Measurements from ENCODE around the gene GGTLC2.
"Not testable (repeated sequence)": the region's sequence is repeated elsewhere in the genome, so short reads cannot be mapped to it uniquely, and the experiment has no call there.

The GGTLC2 gene

DNA sequence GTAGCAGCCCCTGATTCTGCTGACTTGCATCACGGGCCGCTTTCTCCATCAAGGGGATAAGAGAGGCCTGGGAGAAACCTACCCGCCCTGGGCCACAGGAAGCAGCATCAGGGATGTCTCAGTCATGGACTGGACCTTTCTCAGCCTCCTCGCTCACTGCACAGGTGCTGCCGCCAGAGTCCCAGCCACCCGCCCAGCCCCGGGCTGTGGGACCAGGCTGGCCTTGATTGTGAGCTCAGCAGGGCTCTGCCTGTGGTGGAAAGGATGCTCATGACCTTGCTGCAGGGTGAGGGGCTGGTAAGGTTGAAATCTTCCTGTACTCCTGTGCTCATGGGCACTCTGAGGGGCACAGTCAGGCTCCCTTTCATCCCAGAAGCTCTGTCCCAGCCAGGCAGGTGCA lies 26.0 kb upstream of the GGTLC2 start:
- Histone ChIP-seq H3K4me1 (ENCODE audit: control extremely low read depth in 1 of 4, control insufficient read depth in 4 of 4, insufficient read depth in 4 of 4, low read length in 3 of 4) (no peaks in the 10 kb centered on the region), H3K9me3 (ENCODE audit: control extremely low read depth in 1 of 5, control insufficient read depth in 4 of 5, insufficient read depth in 2 of 5, low read depth in 1 of 5, low read length in 4 of 5) (no peaks in the 10 kb centered on the region), H3K27ac (ENCODE audit: insufficient read depth in 1 of 2, low read depth in 1 of 2, low read length in 2 of 2, poor library complexity in 1 of 2, severe bottlenecking in 2 of 2) (no peak overlapping the region), H3K36me3 (ENCODE audit: control insufficient read depth in 4 of 4, insufficient read depth in 4 of 4, low read length in 3 of 4) (no peaks in the 10 kb centered on the region), H3K4me3 (ENCODE audit: control insufficient read depth in 1 of 7, extremely low read depth in 1 of 7, insufficient read depth in 4 of 7, low read depth in 2 of 7, low read length in 6 of 7) (no peak overlapping the region), H3K27me3 (replicated peaks in 2 of 5; ENCODE audit: control insufficient read depth in 4 of 5, insufficient read depth in 5 of 5, low read length in 4 of 5) (peaks cover 0 to 7% (median 4%) of the 10 kb centered on the region in 5 experiments)
- WGBS (ENCODE audit: insufficient coverage): 99% methylated on average over 7 of the region's 7 CpGs
- POLR2A ChIA-PET: no interaction called here
- DNase-seq: no peak
- CTCF ChIA-PET: no interaction called here

DNA sequence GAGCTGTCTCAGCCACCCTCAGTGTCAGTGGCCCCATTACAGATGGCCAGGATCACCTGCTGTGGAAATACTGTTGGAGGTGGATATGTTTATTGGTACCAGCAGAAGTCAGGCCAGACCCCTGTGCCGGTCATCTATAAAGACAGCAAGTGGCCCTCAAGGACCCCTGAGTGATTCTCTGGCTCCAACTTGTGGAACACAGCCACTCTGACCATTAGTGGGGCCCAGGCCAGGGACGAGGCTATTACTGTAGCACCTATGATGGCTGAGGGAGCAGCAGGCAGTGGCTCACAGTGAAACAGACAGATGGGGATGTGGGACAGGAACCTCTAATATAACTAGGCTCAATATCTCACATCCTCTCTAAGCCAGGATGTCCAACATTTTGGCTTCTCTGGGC lies 25.5 kb upstream of the GGTLC2 start:
- DNase-seq: no peak
- Histone ChIP-seq H3K4me3 (ENCODE audit: control insufficient read depth in 1 of 7, extremely low read depth in 1 of 7, insufficient read depth in 4 of 7, low read depth in 2 of 7, low read length in 6 of 7) (no peak overlapping the region), H3K4me1 (ENCODE audit: control extremely low read depth in 1 of 4, control insufficient read depth in 4 of 4, insufficient read depth in 4 of 4, low read length in 3 of 4) (no peaks in the 10 kb centered on the region), H3K36me3 (ENCODE audit: control insufficient read depth in 4 of 4, insufficient read depth in 4 of 4, low read length in 3 of 4) (no peaks in the 10 kb centered on the region), H3K27ac (ENCODE audit: insufficient read depth in 1 of 2, low read depth in 1 of 2, low read length in 2 of 2, poor library complexity in 1 of 2, severe bottlenecking in 2 of 2) (no peak overlapping the region), H3K27me3 (replicated peaks in 2 of 5; ENCODE audit: control insufficient read depth in 4 of 5, insufficient read depth in 5 of 5, low read length in 4 of 5) (peaks cover 0 to 7% (median 4%) of the 10 kb centered on the region in 5 experiments), H3K9me3 (ENCODE audit: control extremely low read depth in 1 of 5, control insufficient read depth in 4 of 5, insufficient read depth in 2 of 5, low read depth in 1 of 5, low read length in 4 of 5) (no peaks in the 10 kb centered on the region)
- ChIA-PET CTCF (interaction anchor here (1.0 kb wide), 2 partner anchors 42 to 45 kb away, joined by 3 read pairs; no protein-coding TSS in a partner anchor), POLR2A (no interaction called here)
- WGBS (ENCODE audit: insufficient coverage): 100% methylated on average over 1 of the region's 2 CpGs

DNA sequence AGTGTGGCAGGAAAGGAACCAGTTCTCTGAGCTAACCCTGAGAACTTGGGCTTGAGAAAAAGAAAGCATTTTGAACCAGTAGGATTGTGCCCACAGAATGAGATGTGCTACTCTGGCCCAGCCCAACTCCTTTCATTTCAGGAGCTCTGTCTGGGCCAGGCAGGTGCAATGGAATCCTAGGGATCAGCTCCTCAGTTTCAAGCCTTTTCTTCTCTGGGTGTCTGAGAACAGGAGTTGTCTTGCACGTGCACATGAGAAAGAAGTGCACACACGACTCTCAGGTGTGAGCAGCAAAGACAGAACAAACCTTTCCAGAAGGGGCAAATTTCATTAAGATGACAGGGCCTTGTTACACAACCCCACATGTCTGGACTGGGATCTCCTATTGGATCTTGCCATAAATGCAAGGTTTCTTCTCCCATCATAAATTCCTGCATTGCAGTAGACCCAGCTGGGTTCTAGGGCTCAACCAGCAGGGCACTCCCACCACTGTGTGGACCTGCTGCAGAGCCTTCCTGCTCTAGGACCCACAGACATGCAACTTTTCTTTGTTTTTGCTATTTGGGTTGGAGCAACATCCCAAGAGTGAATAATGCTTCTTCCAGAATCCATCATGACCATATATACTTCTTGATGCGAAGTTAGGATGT lies 24.5 kb upstream of the GGTLC2 start:
- no peaks in the 10 kb centered on the region for H3K4me1 ChIP-seq (ENCODE audit: control extremely low read depth in 1 of 4, control insufficient read depth in 4 of 4, insufficient read depth in 4 of 4, low read length in 3 of 4)
- H3K4me3 ChIP-seq (ENCODE audit: control insufficient read depth in 1 of 7, extremely low read depth in 1 of 7, insufficient read depth in 4 of 7, low read depth in 2 of 7, low read length in 6 of 7): no peak overlapping the region
- no peak for DNase-seq
- ChIA-PET POLR2A (no interaction called here), CTCF (interaction anchor here (0.7 to 1.0 kb wide), 3 partner anchors 32 to 46 kb away, joined by 3 read pairs; no protein-coding TSS in a partner anchor)
- no peaks in the 10 kb centered on the region for H3K36me3 ChIP-seq (ENCODE audit: control insufficient read depth in 4 of 4, insufficient read depth in 4 of 4, low read length in 3 of 4)
- H3K27me3 ChIP-seq (replicated peaks in 2 of 5; ENCODE audit: control insufficient read depth in 4 of 5, insufficient read depth in 5 of 5, low read length in 4 of 5): peaks cover 0 to 7% (median 3%) of the 10 kb centered on the region in 5 experiments
- WGBS (ENCODE audit: insufficient coverage): 95% methylated on average over 2 of the region's 3 CpGs
- no peaks in the 10 kb centered on the region for H3K9me3 ChIP-seq (ENCODE audit: control extremely low read depth in 1 of 5, control insufficient read depth in 4 of 5, insufficient read depth in 2 of 5, low read depth in 1 of 5, low read length in 4 of 5)
- H3K27ac ChIP-seq (ENCODE audit: insufficient read depth in 1 of 2, low read depth in 1 of 2, low read length in 2 of 2, poor library complexity in 1 of 2, severe bottlenecking in 2 of 2): no peak overlapping the region

DNA sequence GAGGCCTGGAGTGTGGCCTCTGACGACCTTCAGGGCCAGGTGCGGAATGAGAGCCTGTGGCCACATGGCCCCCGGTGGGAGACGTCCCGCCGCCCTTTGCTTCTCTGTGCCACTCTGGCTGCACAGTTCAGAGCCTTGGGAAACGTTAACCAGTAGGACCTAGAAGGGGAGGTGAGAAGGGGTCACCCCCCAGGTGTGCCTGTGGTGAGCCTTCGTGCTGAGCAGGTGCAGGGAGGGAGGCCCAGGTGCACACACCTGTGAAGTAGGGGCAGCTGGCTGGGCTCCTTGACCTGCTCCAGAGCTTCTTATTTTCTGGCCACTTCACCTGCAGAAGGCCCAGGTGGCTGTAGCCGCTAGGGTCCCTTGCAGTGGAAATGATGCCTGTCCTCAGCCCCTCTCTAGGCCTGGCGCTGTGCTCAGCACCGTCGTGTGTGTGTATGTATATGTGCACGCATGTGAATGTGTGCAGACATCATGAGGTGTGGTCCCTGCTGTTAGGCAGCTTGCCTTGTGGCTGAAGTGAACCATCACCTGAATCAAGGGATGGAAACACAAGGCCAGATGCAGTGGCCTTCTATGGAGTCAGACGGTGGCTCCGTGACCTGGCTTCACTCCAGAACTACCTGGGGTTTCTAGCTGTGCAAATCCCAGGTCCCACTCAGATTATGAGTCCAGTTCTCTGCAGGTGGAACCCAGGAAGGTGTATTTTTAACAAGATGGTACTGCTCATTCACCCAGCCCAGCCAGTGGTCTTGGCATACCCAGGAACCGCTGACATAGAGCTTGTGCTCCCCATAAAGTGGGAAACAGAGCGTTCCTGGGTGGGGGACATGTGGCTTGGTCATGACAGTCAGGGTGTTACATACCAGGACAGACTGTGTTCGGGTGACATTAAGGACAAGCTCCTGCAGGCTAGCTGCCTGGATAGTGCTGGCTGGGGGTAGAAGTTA lies 15.6 kb upstream of the GGTLC2 start:
- H3K4me3 ChIP-seq (ENCODE audit: control insufficient read depth in 1 of 7, extremely low read depth in 1 of 7, insufficient read depth in 4 of 7, low read depth in 2 of 7, low read length in 6 of 7); H3K4me1 ChIP-seq (ENCODE audit: control extremely low read depth in 1 of 4, control insufficient read depth in 4 of 4, insufficient read depth in 4 of 4, low read length in 3 of 4); H3K9me3 ChIP-seq (ENCODE audit: control extremely low read depth in 1 of 5, control insufficient read depth in 4 of 5, insufficient read depth in 2 of 5, low read depth in 1 of 5, low read length in 4 of 5); CTCF ChIA-PET; H3K36me3 ChIP-seq (ENCODE audit: control insufficient read depth in 4 of 4, insufficient read depth in 4 of 4, low read length in 3 of 4); H3K27ac ChIP-seq (ENCODE audit: insufficient read depth in 1 of 2, low read depth in 1 of 2, low read length in 2 of 2, poor library complexity in 1 of 2, severe bottlenecking in 2 of 2); DNase-seq; H3K27me3 ChIP-seq (replicated peaks in 2 of 5; ENCODE audit: control insufficient read depth in 4 of 5, insufficient read depth in 5 of 5, low read length in 4 of 5); POLR2A ChIA-PET: not testable (repeated sequence)
- 94% methylated on average over 3 of the region's 18 CpGs for WGBS (ENCODE audit: insufficient coverage)

- CTCF ChIA-PET; H3K4me3 ChIP-seq (ENCODE audit: control insufficient read depth in 1 of 7, extremely low read depth in 1 of 7, insufficient read depth in 4 of 7, low read depth in 2 of 7, low read length in 6 of 7); H3K27ac ChIP-seq (ENCODE audit: insufficient read depth in 1 of 2, low read depth in 1 of 2, low read length in 2 of 2, poor library complexity in 1 of 2, severe bottlenecking in 2 of 2); H3K27me3 ChIP-seq (replicated peaks in 2 of 5; ENCODE audit: control insufficient read depth in 4 of 5, insufficient read depth in 5 of 5, low read length in 4 of 5); DNase-seq; H3K9me3 ChIP-seq (ENCODE audit: control extremely low read depth in 1 of 5, control insufficient read depth in 4 of 5, insufficient read depth in 2 of 5, low read depth in 1 of 5, low read length in 4 of 5); POLR2A ChIA-PET; H3K4me1 ChIP-seq (ENCODE audit: control extremely low read depth in 1 of 4, control insufficient read depth in 4 of 4, insufficient read depth in 4 of 4, low read length in 3 of 4); H3K36me3 ChIP-seq (ENCODE audit: control insufficient read depth in 4 of 4, insufficient read depth in 4 of 4, low read length in 3 of 4): not testable (repeated sequence)
- WGBS (ENCODE audit: insufficient coverage): 79% methylated on average over 2 of the region's 7 CpGs
Measured at GRCh38 chr22:22631223-22631652, 13.2 kb upstream of the GGTLC2 start.

DNA sequence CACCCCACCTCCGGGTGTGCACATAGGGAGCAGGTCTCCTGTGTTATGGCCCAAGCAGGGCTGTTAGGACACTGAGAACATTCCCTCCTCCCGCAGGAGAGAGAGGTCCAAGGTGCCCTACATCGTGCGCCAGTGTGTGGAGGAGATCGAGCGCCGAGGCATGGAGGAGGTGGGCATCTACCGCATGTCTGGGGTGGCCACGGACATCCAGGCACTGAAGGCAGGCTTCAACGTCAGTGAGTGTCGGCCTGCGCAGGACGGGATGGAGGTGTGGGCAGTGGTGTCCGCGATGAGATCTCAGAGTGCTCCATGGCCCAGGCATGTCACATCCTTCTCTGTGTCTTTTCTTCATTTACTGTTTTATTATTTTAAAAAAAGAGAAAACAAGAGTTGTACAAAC lies 12.2 kb upstream of the GGTLC2 start:
- CTCF ChIA-PET; DNase-seq; H3K36me3 ChIP-seq (ENCODE audit: control insufficient read depth in 4 of 4, insufficient read depth in 4 of 4, low read length in 3 of 4): not testable (repeated sequence)

GRCh38 chr22:22633533-22633932 lies 10.9 kb upstream of the GGTLC2 start:
- 90% methylated on average over 11 of the region's 14 CpGs for WGBS (ENCODE audit: insufficient coverage)
- CTCF ChIA-PET: not testable (repeated sequence)

More for the DNA sequence above, 12.2 kb upstream of the GGTLC2 start:
- H3K4me3 ChIP-seq (ENCODE audit: control insufficient read depth in 1 of 7, extremely low read depth in 1 of 7, insufficient read depth in 4 of 7, low read depth in 2 of 7, low read length in 6 of 7); H3K4me1 ChIP-seq (ENCODE audit: control extremely low read depth in 1 of 4, control insufficient read depth in 4 of 4, insufficient read depth in 4 of 4, low read length in 3 of 4); POLR2A ChIA-PET; H3K27ac ChIP-seq (ENCODE audit: insufficient read depth in 1 of 2, low read depth in 1 of 2, low read length in 2 of 2, poor library complexity in 1 of 2, severe bottlenecking in 2 of 2); H3K27me3 ChIP-seq (replicated peaks in 2 of 5; ENCODE audit: control insufficient read depth in 4 of 5, insufficient read depth in 5 of 5, low read length in 4 of 5); H3K9me3 ChIP-seq (ENCODE audit: control extremely low read depth in 1 of 5, control insufficient read depth in 4 of 5, insufficient read depth in 2 of 5, low read depth in 1 of 5, low read length in 4 of 5): not testable (repeated sequence)
- no CpG with 5 or more reads among the region's 15 CpGs for WGBS (ENCODE audit: insufficient coverage)

More at GRCh38 chr22:22633533-22633932, 10.9 kb upstream of the GGTLC2 start:
- DNase-seq; H3K4me3 ChIP-seq (ENCODE audit: control insufficient read depth in 1 of 7, extremely low read depth in 1 of 7, insufficient read depth in 4 of 7, low read depth in 2 of 7, low read length in 6 of 7); H3K9me3 ChIP-seq (ENCODE audit: control extremely low read depth in 1 of 5, control insufficient read depth in 4 of 5, insufficient read depth in 2 of 5, low read depth in 1 of 5, low read length in 4 of 5); H3K27me3 ChIP-seq (replicated peaks in 2 of 5; ENCODE audit: control insufficient read depth in 4 of 5, insufficient read depth in 5 of 5, low read length in 4 of 5); H3K36me3 ChIP-seq (ENCODE audit: control insufficient read depth in 4 of 4, insufficient read depth in 4 of 4, low read length in 3 of 4); POLR2A ChIA-PET; H3K27ac ChIP-seq (ENCODE audit: insufficient read depth in 1 of 2, low read depth in 1 of 2, low read length in 2 of 2, poor library complexity in 1 of 2, severe bottlenecking in 2 of 2); H3K4me1 ChIP-seq (ENCODE audit: control extremely low read depth in 1 of 4, control insufficient read depth in 4 of 4, insufficient read depth in 4 of 4, low read length in 3 of 4): not testable (repeated sequence)

Data from common myeloid progenitor, CD34-positive (primary cell).